ENCODE measurements around the gene RGS7. TPM values are rescaled to one million over a fixed set of nuclear protein-coding genes. Genes with fewer than 3 reads are reported as not detected.

RGS7 gene
- polyA plus RNA-seq, 1 donor (not counting 4 experiments of a cell fraction or from before 2014, with no cell fraction given): not detected

GRCh38 chr1:241336335-241336734, 20.7 kb downstream of the RGS7 start:
- H3K27ac ChIP-seq (ENCODE audit: control insufficient read depth, insufficient read depth, low read length): no peak overlapping the region
- no peaks in the 10 kb centered on the region for H3K36me3 ChIP-seq (ENCODE audit: control insufficient read depth in 2 of 2, extremely low read depth in 1 of 2, insufficient read depth in 2 of 2, low read length in 2 of 2)
- H3K27me3 ChIP-seq (ENCODE audit: control insufficient read depth, extremely low read depth, insufficient read depth, low read length): no peaks in the 10 kb centered on the region
- H3K4me2 ChIP-seq (ENCODE audit: control insufficient read depth, extremely low read depth, insufficient read depth, low read depth, low read length): no peak overlapping the region
- no peak overlapping the region for H3K9ac ChIP-seq (ENCODE audit: control insufficient read depth, extremely low read depth, insufficient read depth, low read length)
- no peaks in the 10 kb centered on the region for H3K9me3 ChIP-seq (ENCODE audit: control insufficient read depth, low read depth, low read length)
- no peak overlapping the region for H2AFZ ChIP-seq (ENCODE audit: control insufficient read depth, low read length)
- FAIRE-seq: no peak
- TF ChIP-seq CTCF (optimal IDR thresholded peaks at IDR 0.05 in 1 of 3, IDR thresholded peaks at IDR 0.05 in 1 of 3, conservative IDR thresholded peaks at IDR 0.05 in 1 of 3; ENCODE audit: extremely low read depth in 1 of 3, insufficient read depth in 2 of 3, low read length in 3 of 3) (no peak), EZH2 (IDR thresholded peaks at IDR 0.05; ENCODE audit: low read length) (no peak)
- H3K4me1 ChIP-seq (ENCODE audit: control insufficient read depth, extremely low read depth, insufficient read depth, low read length): no peaks in the 10 kb centered on the region
- H4K20me1 ChIP-seq (ENCODE audit: control insufficient read depth, extremely low read depth, insufficient read depth, low read length): no peaks in the 10 kb centered on the region
- no peaks in the 10 kb centered on the region for H3K9me1 ChIP-seq (ENCODE audit: control insufficient read depth, extremely low read depth, insufficient read depth, low read length)
- H3K79me2 ChIP-seq (ENCODE audit: control insufficient read depth, insufficient read depth, low read length): no peaks in the 10 kb centered on the region
- dilution Hi-C loops (cut with MboI; ENCODE audit: extremely low pct_ligation_motif_present, low sequenced_read_pairs): no loop called here
- DNase-seq (ENCODE audit: low read depth, low spot score): no peak
- no peak overlapping the region for H3K4me3 ChIP-seq (ENCODE audit: control insufficient read depth in 2 of 3, extremely low read depth in 1 of 3, insufficient read depth in 2 of 3, low read depth in 1 of 3, low read length in 3 of 3)

GRCh38 chr1:241332987-241333386, 24.0 kb downstream of the RGS7 start:
- FAIRE-seq: no peak

More at GRCh38 chr1:241332987-241333386, 24.0 kb downstream of the RGS7 start:
- Histone ChIP-seq H4K20me1 (ENCODE audit: control insufficient read depth, extremely low read depth, insufficient read depth, low read length) (no peaks in the 10 kb centered on the region), H3K4me1 (ENCODE audit: control insufficient read depth, extremely low read depth, insufficient read depth, low read length) (no peaks in the 10 kb centered on the region), H3K9ac (ENCODE audit: control insufficient read depth, extremely low read depth, insufficient read depth, low read length) (no peak overlapping the region), H3K79me2 (ENCODE audit: control insufficient read depth, insufficient read depth, low read length) (no peaks in the 10 kb centered on the region), H3K27me3 (ENCODE audit: control insufficient read depth, extremely low read depth, insufficient read depth, low read length) (no peaks in the 10 kb centered on the region), H3K4me3 (ENCODE audit: control insufficient read depth in 2 of 3, extremely low read depth in 1 of 3, insufficient read depth in 2 of 3, low read depth in 1 of 3, low read length in 3 of 3) (no peak overlapping the region), H3K9me3 (ENCODE audit: control insufficient read depth, low read depth, low read length) (no peaks in the 10 kb centered on the region), H3K9me1 (ENCODE audit: control insufficient read depth, extremely low read depth, insufficient read depth, low read length) (no peaks in the 10 kb centered on the region), H2AFZ (ENCODE audit: control insufficient read depth, low read length) (no peak overlapping the region), H3K4me2 (ENCODE audit: control insufficient read depth, extremely low read depth, insufficient read depth, low read depth, low read length) (no peak overlapping the region), H3K27ac (ENCODE audit: control insufficient read depth, insufficient read depth, low read length) (no peak overlapping the region), H3K36me3 (ENCODE audit: control insufficient read depth in 2 of 2, extremely low read depth in 1 of 2, insufficient read depth in 2 of 2, low read length in 2 of 2) (no peaks in the 10 kb centered on the region)
- TF ChIP-seq CTCF (optimal IDR thresholded peaks at IDR 0.05 in 1 of 3, IDR thresholded peaks at IDR 0.05 in 1 of 3, conservative IDR thresholded peaks at IDR 0.05 in 1 of 3; ENCODE audit: extremely low read depth in 1 of 3, insufficient read depth in 2 of 3, low read length in 3 of 3): no peak
- no peak for TF ChIP-seq EZH2 (IDR thresholded peaks at IDR 0.05; ENCODE audit: low read length)
- dilution Hi-C loops (cut with MboI; ENCODE audit: extremely low pct_ligation_motif_present, low sequenced_read_pairs): no loop called here
- no peak for DNase-seq (ENCODE audit: low read depth, low spot score)

All from keratinocyte (primary cell).